Neutrophil (primary cell): ENCODE results near the gene ZFHX2.

ENCODE experiments used
- H3K27ac ChIP-seq: fragments of 200-600 bp; sonication (generic); 2 replicates; pipeline ENCODE4 v1.5.1; 2016; ENCODE audit warnings: mild to moderate bottlenecking, moderate library complexity
- H3K27me3 ChIP-seq: fragments of 200-600 bp; sonication (generic); 2 replicates; pipeline ENCODE4 v1.6.0; 2016; ENCODE audit warnings: mild to moderate bottlenecking
- H3K36me3 ChIP-seq: fragments of 200-600 bp; sonication (generic); 2 replicates; pipeline ENCODE4 v1.5.1; 2017
- H3K4me1 ChIP-seq, 2 experiments: fragments of 200-600 bp in 1 of 2; sonication (generic) in 1 of 2; 1 replicate in 1 of 2; 2 replicates in 1 of 2; pipeline versions ENCODE4 v1.5.1 to v1.6.1; 2013 to 2016; ENCODE audit warnings: low read depth in 1 of 2, low read length in 1 of 2, mild to moderate bottlenecking in 1 of 2, moderate library complexity in 1 of 2; ENCODE audit not compliant: control insufficient read depth in 1 of 2, insufficient read depth in 1 of 2
- H3K4me3 ChIP-seq, 2 experiments: fragments of 200-600 bp in 1 of 2; sonication (generic) in 1 of 2; 1 replicate in 1 of 2; 2 replicates in 1 of 2; pipeline ENCODE4 v1.5.1; 2013 to 2016; ENCODE audit warnings: low read depth in 1 of 2, low read length in 1 of 2, mild to moderate bottlenecking in 1 of 2, moderate library complexity in 1 of 2
- H3K9me3 ChIP-seq: fragments of 200-600 bp; sonication (generic); 2 replicates; pipeline ENCODE4 v1.5.1; 2016
- CTCF ChIP-seq: fragments of 200-600 bp; sonication (generic); IDR thresholded peaks from 2 replicates; pipeline ENCODE4 v1.5.1; 2016; ENCODE audit warnings: antibody characterized with exemption

ZFHX2 gene

DNA sequence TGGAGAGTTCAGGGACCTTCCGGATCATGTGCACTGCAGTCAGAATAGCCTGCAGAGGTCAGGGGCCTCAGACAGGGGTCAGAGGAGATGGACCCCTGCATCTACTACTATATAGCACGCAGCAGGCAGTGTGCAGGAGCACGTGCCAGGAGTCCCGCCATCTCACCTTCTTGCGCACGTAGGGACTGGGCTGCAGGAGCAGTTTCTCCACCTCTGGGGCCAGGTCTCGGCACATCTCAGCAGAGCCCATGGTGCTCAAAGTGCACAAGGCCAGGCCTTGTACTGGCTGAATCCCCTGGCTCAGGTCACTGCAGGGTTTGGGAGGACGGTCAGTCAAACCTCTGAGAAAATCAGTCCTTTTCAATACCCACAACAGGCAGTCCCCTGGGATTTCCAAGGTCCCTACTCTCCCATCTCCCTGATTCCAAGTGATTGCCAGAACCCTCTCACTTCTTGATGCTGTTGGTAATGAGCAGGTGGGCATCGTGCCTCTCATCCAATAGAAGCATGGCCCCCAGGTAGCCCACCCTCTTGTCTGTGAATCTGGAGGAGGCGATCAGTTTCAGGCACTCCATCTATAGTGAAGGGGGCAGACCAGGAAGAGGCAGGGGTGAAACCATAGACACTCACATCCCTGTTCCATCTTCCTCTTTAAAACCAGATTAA, 14.7 kb upstream of the ZFHX2 start:
- Histone ChIP-seq H3K4me1 (peaks cover 23 to 40% of the 10 kb centered on the region in 2 experiments), H3K4me3 (peak overlapping the region; percentile 86 to 89), H3K9me3 (no peaks in the 10 kb centered on the region), H3K27ac (peak overlapping the region; percentile 78), H3K36me3 (peaks cover 47% of the 10 kb centered on the region), H3K27me3 (no peaks in the 10 kb centered on the region)
- TF ChIP-seq CTCF: no peak

DNA sequence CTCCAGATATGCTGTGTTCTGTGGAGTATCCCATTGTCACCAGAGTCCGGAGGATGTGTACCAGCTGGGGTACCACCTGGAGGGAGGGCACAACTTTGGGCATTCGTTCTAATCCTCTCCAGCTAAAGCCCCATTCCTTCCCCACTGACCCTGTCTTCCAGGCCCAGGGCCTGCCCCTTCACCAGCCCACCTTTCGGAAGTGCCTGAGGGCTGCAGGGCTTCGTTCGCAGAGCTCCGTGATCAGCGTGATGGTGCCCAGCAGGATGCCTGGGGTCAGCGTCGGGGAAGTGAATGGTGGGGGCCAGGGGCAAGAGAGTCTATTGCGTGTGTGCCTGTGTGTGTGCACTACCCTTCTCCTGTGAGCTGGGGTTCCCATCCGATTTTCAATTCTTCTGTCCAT, 14.1 kb upstream of the ZFHX2 start:
- no peak for TF ChIP-seq CTCF
- Histone ChIP-seq H3K36me3 (peaks cover 53% of the 10 kb centered on the region), H3K9me3 (no peaks in the 10 kb centered on the region), H3K4me3 (no peak overlapping the region), H3K27me3 (no peaks in the 10 kb centered on the region), H3K27ac (no peak overlapping the region), H3K4me1 (peaks cover 23 to 40% of the 10 kb centered on the region in 2 experiments)

DNA sequence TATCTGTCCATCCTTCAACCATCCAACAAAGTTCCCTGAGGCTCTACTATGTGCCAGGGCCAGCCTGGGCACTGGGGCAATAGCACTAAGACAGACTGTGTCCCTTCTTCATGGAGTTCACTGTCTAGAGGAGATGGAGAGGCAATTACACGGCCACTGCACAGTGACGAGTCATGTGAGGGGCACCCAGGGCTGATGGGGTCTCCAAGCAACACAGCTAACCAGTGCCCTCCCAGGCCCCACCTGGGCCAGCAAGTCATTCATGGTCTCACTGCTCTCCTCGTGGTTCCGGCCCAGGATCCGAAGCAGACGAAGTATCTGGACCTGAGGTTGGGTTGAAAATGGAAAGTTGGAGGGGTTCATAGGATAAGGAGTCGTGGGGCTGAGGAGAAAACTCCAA, 13.3 kb upstream of the ZFHX2 start:
- H3K27me3 ChIP-seq: no peaks in the 10 kb centered on the region
- peaks cover 59% of the 10 kb centered on the region for H3K36me3 ChIP-seq
- TF ChIP-seq CTCF: no peak
- no peaks in the 10 kb centered on the region for H3K9me3 ChIP-seq
- H3K4me3 ChIP-seq: no peak overlapping the region
- peaks cover 23 to 40% of the 10 kb centered on the region in 2 experiments for H3K4me1 ChIP-seq
- no peak overlapping the region for H3K27ac ChIP-seq

GRCh38 chr14:23564181-23564812, 12.7 kb upstream of the ZFHX2 start:
- Histone ChIP-seq H3K4me3 (no peak overlapping the region), H3K36me3 (peaks cover 65% of the 10 kb centered on the region), H3K9me3 (no peaks in the 10 kb centered on the region), H3K27me3 (no peaks in the 10 kb centered on the region), H3K27ac (peak overlapping the region; percentile 47), H3K4me1 (peaks cover 23 to 40% of the 10 kb centered on the region in 2 experiments)
- TF ChIP-seq CTCF: no peak

- no peaks in the 10 kb centered on the region for H3K27me3 ChIP-seq
- H3K36me3 ChIP-seq: peaks cover 71% of the 10 kb centered on the region
- H3K4me1 ChIP-seq: peaks cover 23 to 40% of the 10 kb centered on the region in 2 experiments
- no peak overlapping the region for H3K4me3 ChIP-seq
- TF ChIP-seq CTCF: no peak
- no peaks in the 10 kb centered on the region for H3K9me3 ChIP-seq
- H3K27ac ChIP-seq: peak overlapping the region; percentile 47
Observed at GRCh38 chr14:23563473-23564180, 12.1 kb upstream of the ZFHX2 start.
